Measurements from ENCODE around the gene ZNF697. TPM values are rescaled to one million over a fixed set of nuclear protein-coding genes. Genes with fewer than 3 reads are reported as not detected.
A peak's percentile ranks its signal among the peaks of the same experiment; 100 is the strongest.

The ZNF697 gene
- total RNA-seq, 1 donor from 2014 or later = 8.3 TPM

- Mint-ChIP-seq H3K27me3 (ENCODE audit: insufficient read depth, low read depth) (no peaks in the 10 kb centered on the region), H3K4me3 (no peak overlapping the region), H3K36me3 (peaks cover 6% of the 10 kb centered on the region), H3K27ac (no peak overlapping the region), H3K4me1 (peaks cover 12% of the 10 kb centered on the region), H3K9me3 (no peaks in the 10 kb centered on the region)
- Histone ChIP-seq H3K27me3 (no peaks in the 10 kb centered on the region), H3K36me3 (no peaks in the 10 kb centered on the region), H3K4me2 (no peak overlapping the region), H2AFZ (replicated peaks) (no peak overlapping the region), H3K27ac (no peak overlapping the region), H3K4me1 (peaks cover 13% of the 10 kb centered on the region), H3K9ac (no peak overlapping the region), H4K20me1 (ENCODE audit: low read depth) (peaks cover 15% of the 10 kb centered on the region), H3K9me3 (ENCODE audit: low read depth) (no peaks in the 10 kb centered on the region), H3K79me2 (ENCODE audit: low read depth) (peaks cover 15% of the 10 kb centered on the region), H3F3A (ENCODE audit: low read depth) (no peaks in the 10 kb centered on the region), H3K4me3 (no peak overlapping the region)
- DNase-seq (ENCODE audit: low spot score) = no peak
- TF ChIP-seq EZH2 (IDR thresholded peaks at IDR 0.05) (no peak), CTCF (IDR thresholded peaks at IDR 0.05) (no peak)
Measured at GRCh38 chr1:119632103-119632490, 16.0 kb downstream of the ZNF697 start.

- peak; percentile 18 for DNase-seq (ENCODE audit: low spot score)
- H3K27me3 Mint-ChIP-seq (ENCODE audit: insufficient read depth, low read depth) = no peaks in the 10 kb centered on the region
- H3K4me3 Mint-ChIP-seq = no peak overlapping the region
- H3K27me3 ChIP-seq = no peaks in the 10 kb centered on the region
- H4K20me1 ChIP-seq (ENCODE audit: low read depth) = peaks cover 15% of the 10 kb centered on the region
- no peak overlapping the region for H3K4me3 ChIP-seq
- peaks cover 12% of the 10 kb centered on the region for H3K4me1 Mint-ChIP-seq
- H3K36me3 Mint-ChIP-seq = peaks cover 6% of the 10 kb centered on the region
- no peaks in the 10 kb centered on the region for H3K36me3 ChIP-seq
- no peaks in the 10 kb centered on the region for H3F3A ChIP-seq (ENCODE audit: low read depth)
- no peak overlapping the region for H3K9ac ChIP-seq
- no peaks in the 10 kb centered on the region for H3K9me3 ChIP-seq (ENCODE audit: low read depth)
- no peak overlapping the region for H2AFZ ChIP-seq (replicated peaks)
- H3K4me2 ChIP-seq = no peak overlapping the region
- H3K27ac ChIP-seq = no peak overlapping the region
- H3K79me2 ChIP-seq (ENCODE audit: low read depth) = peaks cover 15% of the 10 kb centered on the region
- TF ChIP-seq EZH2phosphoT487 (IDR thresholded peaks at IDR 0.05) (no peak), EZH2 (IDR thresholded peaks at IDR 0.05) (no peak), CTCF (IDR thresholded peaks at IDR 0.05) (no peak)
- no peaks in the 10 kb centered on the region for H3K9me3 Mint-ChIP-seq
- no peak overlapping the region for H3K27ac Mint-ChIP-seq
- peaks cover 15% of the 10 kb centered on the region for H3K4me1 ChIP-seq
Measured at GRCh38 chr1:119631433-119632102, 16.5 kb downstream of the ZNF697 start.

- Histone ChIP-seq H2AFZ (replicated peaks) (no peak overlapping the region), H3K36me3 (no peaks in the 10 kb centered on the region), H3K9me3 (ENCODE audit: low read depth) (no peaks in the 10 kb centered on the region), H3K4me3 (no peak overlapping the region), H3K4me2 (no peak overlapping the region), H3K27ac (no peak overlapping the region), H3K4me1 (peaks cover 15% of the 10 kb centered on the region), H3K9ac (no peak overlapping the region), H3K27me3 (no peaks in the 10 kb centered on the region), H3K79me2 (ENCODE audit: low read depth) (peaks cover 15% of the 10 kb centered on the region), H4K20me1 (ENCODE audit: low read depth) (peaks cover 15% of the 10 kb centered on the region), H3F3A (ENCODE audit: low read depth) (no peaks in the 10 kb centered on the region)
- no peaks in the 10 kb centered on the region for H3K27me3 Mint-ChIP-seq (ENCODE audit: insufficient read depth, low read depth)
- peaks cover 6% of the 10 kb centered on the region for H3K36me3 Mint-ChIP-seq
- no peak for TF ChIP-seq CTCF (IDR thresholded peaks at IDR 0.05)
- TF ChIP-seq EZH2 (IDR thresholded peaks at IDR 0.05) = no peak
- TF ChIP-seq EZH2phosphoT487 (IDR thresholded peaks at IDR 0.05) = no peak
- H3K4me1 Mint-ChIP-seq = peaks cover 12% of the 10 kb centered on the region
- no peak overlapping the region for H3K27ac Mint-ChIP-seq
- no peak overlapping the region for H3K4me3 Mint-ChIP-seq
- DNase-seq (ENCODE audit: low spot score) = no peak
- no peaks in the 10 kb centered on the region for H3K9me3 Mint-ChIP-seq
Measured at GRCh38 chr1:119631086-119631432, 17.0 kb downstream of the ZNF697 start.

Measured in neural progenitor cell (in vitro differentiated cells).